Right lobe of liver (tissue), 4 donors: Measurements from ENCODE around the gene NFRKB.

Source experiments
- POLR2A ChIP-seq: fragments of 450-650 bp; IDR thresholded peaks from one replicate; pipeline ENCODE4 v1.6.1; 2017; ENCODE audit warnings: antibody characterized with exemption, mild to moderate bottlenecking
- TF ChIP-seq, protein P1 (sequence below), 4 donors: fragments of 200-600 bp in 3 of 4; fragments of 450-650 bp in 1 of 4; IDR thresholded peaks; one replicate each; pipeline versions ENCODE4 v1.5.1 to v1.8.0; 2016 to 2022; ENCODE audit warnings: antibody characterized with exemption in 4 of 4, mild to moderate bottlenecking in 2 of 4
- donor health status: DM: no; HTN: no; CAD: no.
- donor health status: DM: no; HTN: no; CAD: no.
- donor health status: DM: no; HTN: yes; CAD: no.

DNA sequence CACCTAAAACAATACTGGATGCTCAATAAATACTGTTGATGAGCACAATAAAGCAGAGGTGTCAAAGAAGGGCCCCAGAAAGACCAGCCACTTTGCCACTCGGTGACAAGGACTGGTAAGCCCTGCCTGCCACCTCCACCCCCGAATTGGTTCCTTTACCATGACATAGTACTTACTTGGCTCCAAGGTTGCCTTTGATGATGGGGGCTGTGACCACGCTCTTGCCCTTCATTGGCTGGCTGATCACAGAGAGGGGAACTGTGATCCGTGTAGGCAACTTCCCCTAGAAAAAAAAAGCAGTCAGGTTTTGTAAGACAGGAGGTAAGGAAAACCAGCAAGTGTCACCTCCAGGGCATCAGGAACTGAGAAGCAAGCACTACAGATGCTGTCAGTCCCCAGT is 29.7 kb downstream of the NFRKB start:
- no peak for TF ChIP-seq POLR2A
- TF ChIP-seq, protein P1, sequence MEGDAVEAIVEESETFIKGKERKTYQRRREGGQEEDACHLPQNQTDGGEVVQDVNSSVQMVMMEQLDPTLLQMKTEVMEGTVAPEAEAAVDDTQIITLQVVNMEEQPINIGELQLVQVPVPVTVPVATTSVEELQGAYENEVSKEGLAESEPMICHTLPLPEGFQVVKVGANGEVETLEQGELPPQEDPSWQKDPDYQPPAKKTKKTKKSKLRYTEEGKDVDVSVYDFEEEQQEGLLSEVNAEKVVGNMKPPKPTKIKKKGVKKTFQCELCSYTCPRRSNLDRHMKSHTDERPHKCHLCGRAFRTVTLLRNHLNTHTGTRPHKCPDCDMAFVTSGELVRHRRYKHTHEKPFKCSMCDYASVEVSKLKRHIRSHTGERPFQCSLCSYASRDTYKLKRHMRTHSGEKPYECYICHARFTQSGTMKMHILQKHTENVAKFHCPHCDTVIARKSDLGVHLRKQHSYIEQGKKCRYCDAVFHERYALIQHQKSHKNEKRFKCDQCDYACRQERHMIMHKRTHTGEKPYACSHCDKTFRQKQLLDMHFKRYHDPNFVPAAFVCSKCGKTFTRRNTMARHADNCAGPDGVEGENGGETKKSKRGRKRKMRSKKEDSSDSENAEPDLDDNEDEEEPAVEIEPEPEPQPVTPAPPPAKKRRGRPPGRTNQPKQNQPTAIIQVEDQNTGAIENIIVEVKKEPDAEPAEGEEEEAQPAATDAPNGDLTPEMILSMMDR (IDR thresholded peaks at IDR 0.05) = no peak
